Testis (tissue), 5 donors: ENCODE data around the gene ZNF154. TPM values are rescaled to one million over a fixed set of nuclear protein-coding genes. Genes with fewer than 3 reads are reported as not detected.

Experiments
- DNase-seq: peaks from one replicate; pipeline ENCODE4 v3.0.0-alpha.2; 2019
- H3K27ac ChIP-seq, 2 donors: fragments of 200-600 bp; sonication (generic); one replicate each; pipeline ENCODE4 v1.5.1; 2019
- H3K27me3 ChIP-seq: fragments of 200-600 bp; sonication (generic); one replicate; pipeline ENCODE4 v1.5.1; 2019
- H3K36me3 ChIP-seq: fragments of 200-600 bp; sonication (generic); one replicate; pipeline ENCODE4 v1.5.1; 2017; ENCODE audit warnings: low read depth; ENCODE audit errors: missing control alignments
- H3K4me1 ChIP-seq: fragments of 200-600 bp; sonication (generic); one replicate; pipeline ENCODE4 v1.5.1; 2019
- H3K4me3 ChIP-seq, 2 donors: fragments of 200-600 bp; sonication (generic); one replicate each; pipeline ENCODE4 v1.5.1; 2017 to 2019
- H3K9me3 ChIP-seq: fragments of 200-600 bp; sonication (generic); one replicate; pipeline ENCODE4 v1.5.1; 2017
- CTCF ChIP-seq, 3 experiments: fragments of 450-650 bp in 2 of 3; fragments of 200-600 bp in 1 of 3; sonication (generic) in 1 of 3; IDR thresholded peaks; one replicate each; pipeline ENCODE4 v1.5.1; 2016 to 2019; ENCODE audit warnings: antibody characterized with exemption in 3 of 3, mild to moderate bottlenecking in 2 of 3, moderate library complexity in 1 of 3
- POLR2A ChIP-seq: fragments of 450-650 bp; IDR thresholded peaks from one replicate; pipeline ENCODE4 v1.6.1; 2017; ENCODE audit warnings: antibody characterized with exemption, mild to moderate bottlenecking, moderate library complexity
- WGBS, 2 donors: methylation state at CpG; one replicate each; pipeline ENCODE4 v1.1.5; 2018; 5-methylcytosine and 5-hydroxymethylcytosine counted together
- intact Hi-C: fragments of 100-400 bp; cut with DNase I; formaldehyde crosslinking; loops from one replicate; pipeline ENCODE4 v1.15.1; 2023; ENCODE audit warnings: low total_unique reads
- long read RNA-seq, 2 donors: transcript quantifications; one replicate each; lab custom pipeline, GENCODE V29; 2026
- polyA plus RNA-seq: library from polyadenylated mRNA; stranded (reverse); fragments of 350-450 nt; fragmentation: Illumina TruSeq; extraction: RNeasy Lipid Tissue Mini Kit (QIAGEN cat#74804); gene quantifications from one replicate; pipeline ENCODE4 v1.2.3, GENCODE V29; 2014; ENCODE audit warnings: low read depth, low replicate concordance; ENCODE audit not compliant: insufficient read depth
- total RNA-seq, 2 donors: library from RNA; depleted of rRNA; stranded (reverse); fragments of >200 nt; gene quantifications; one replicate each; pipeline ENCODE4 v1.2.3, GENCODE V29; 2016

ZNF154 gene
- total RNA-seq, result 1 to 10 TPM; 1.1 to 6.8 TPM
- 3.3 TPM for polyA plus RNA-seq
- long read RNA-seq, donor 1, full-length matches to known transcripts, result 1 of 28 reads
- long read RNA-seq, donor 1, partial matches to known transcripts, result 27 of 28 reads
- long read RNA-seq, donor 1, other reads (novel, unspliced or antisense), result 0 of 28 reads
- long read RNA-seq, donor 2, result 0 reads

GRCh38 chr19:57708641-57709361 is at the start of gene ZNF154:
ZNF154 (minus strand) TSS chr19:57709204; CDS start chr19:57708971, 233 bp downstream.
- Histone ChIP-seq H3K4me1 (no peaks in the 10 kb centered on the region), H3K36me3 (no peaks in the 10 kb centered on the region), H3K9me3 (no peaks in the 10 kb centered on the region), H3K4me3 (peak within 1 kb of the TSS; percentile 57 to 62), H3K27me3 (no peaks in the 10 kb centered on the region), H3K27ac (peak within 1 kb of the TSS in 1 of 2 donors; percentile 80)
- no peak for TF ChIP-seq POLR2A
- TF ChIP-seq CTCF (IDR thresholded peaks at IDR 0.05), result no peak
- intact Hi-C loops, result no loop called here
- WGBS, 2 donors, result 4 to 8% methylated on average over 32 to 49 of the region's 53 CpGs
- DNase-seq, result peak; percentile 41

- no peaks in the 10 kb centered on the region for H3K9me3 ChIP-seq
- WGBS, 2 donors, result 89 to 94% methylated on average over 2 of the region's 2 CpGs
- H3K4me1 ChIP-seq, result no peaks in the 10 kb centered on the region
- no peak overlapping the region for H3K27ac ChIP-seq
- no peak for TF ChIP-seq CTCF (IDR thresholded peaks at IDR 0.05)
- no peak for TF ChIP-seq POLR2A
- H3K36me3 ChIP-seq, result no peaks in the 10 kb centered on the region
- DNase-seq, result no peak
- intact Hi-C loops, result no loop called here
- no peak overlapping the region for H3K4me3 ChIP-seq
- no peaks in the 10 kb centered on the region for H3K27me3 ChIP-seq
Measured at GRCh38 chr19:57757941-57758340, 48.9 kb upstream of the ZNF154 start.

GRCh38 chr19:57755031-57755430 is 46.0 kb upstream of the ZNF154 start:
- 90 to 97% methylated on average over 4 of the region's 4 CpGs for WGBS, 2 donors
- no peaks in the 10 kb centered on the region for H3K9me3 ChIP-seq
- H3K4me1 ChIP-seq, result no peaks in the 10 kb centered on the region
- intact Hi-C loops, result no loop called here
- no peak overlapping the region for H3K4me3 ChIP-seq
- no peak overlapping the region for H3K27ac ChIP-seq
- H3K36me3 ChIP-seq, result no peaks in the 10 kb centered on the region
- no peak for TF ChIP-seq CTCF (IDR thresholded peaks at IDR 0.05)
- no peak for TF ChIP-seq POLR2A
- no peaks in the 10 kb centered on the region for H3K27me3 ChIP-seq
- DNase-seq, result no peak

- H3K9me3 ChIP-seq, result no peaks in the 10 kb centered on the region
- no peaks in the 10 kb centered on the region for H3K27me3 ChIP-seq
- WGBS, 2 donors, result 91 to 95% methylated on average over 10 of the region's 10 CpGs
- intact Hi-C loops, result no loop called here
- no peak for TF ChIP-seq POLR2A
- no peak for TF ChIP-seq CTCF (IDR thresholded peaks at IDR 0.05)
- no peak overlapping the region for H3K27ac ChIP-seq
- H3K36me3 ChIP-seq, result no peaks in the 10 kb centered on the region
- DNase-seq, result no peak
- no peaks in the 10 kb centered on the region for H3K4me1 ChIP-seq
- H3K4me3 ChIP-seq, result no peak overlapping the region
Measured at GRCh38 chr19:57754091-57754673, 45.2 kb upstream of the ZNF154 start.
